RWPE2 (cell line): ENCODE results near the gene KLHL1.

Source experiments
- ATAC-seq: fragments of 200-7000 bp; cut with Tn5 transposase; 3 replicates; pipeline ENCODE4 v1.9.1; 2021; ENCODE audit warnings: low read depth
- DNase-seq: peaks from one replicate; pipeline ENCODE4 v3.0.0-alpha.2; 2020; ENCODE audit warnings: low spot score
- H3K27ac ChIP-seq: fragments of 450-650 bp; 2 replicates; pipeline ENCODE4 v1.5.1; 2017; ENCODE audit warnings: mild to moderate bottlenecking; ENCODE audit not compliant: poor library complexity, severe bottlenecking
- H3K27me3 ChIP-seq: fragments of 250-450 bp; sonication (Bioruptor Pico); 2 replicates; pipeline ENCODE4 v1.5.1; 2021; ENCODE audit warnings: mild to moderate bottlenecking, moderate library complexity; ENCODE audit not compliant: insufficient read depth, poor library complexity, severe bottlenecking
- H3K36me3 ChIP-seq: fragments of 250-450 bp; sonication (Bioruptor Pico); 2 replicates; pipeline ENCODE4 v1.5.1; 2020; ENCODE audit warnings: low read depth, mild to moderate bottlenecking, moderate library complexity
- H3K4me1 ChIP-seq: fragments of 250-450 bp; sonication (Bioruptor Pico); 2 replicates; pipeline ENCODE4 v1.5.1; 2021; ENCODE audit warnings: mild to moderate bottlenecking, moderate library complexity; ENCODE audit not compliant: insufficient read depth, poor library complexity, severe bottlenecking
- H3K4me3 ChIP-seq: fragments of 250-450 bp; sonication (Bioruptor Pico); 2 replicates; pipeline ENCODE4 v1.5.1; 2021; ENCODE audit warnings: mild to moderate bottlenecking, moderate library complexity; ENCODE audit not compliant: severe bottlenecking
- H3K9me3 ChIP-seq: fragments of 250-450 bp; sonication (Bioruptor Pico); 2 replicates; pipeline ENCODE4 v1.5.1; 2021; ENCODE audit warnings: mild to moderate bottlenecking, moderate library complexity; ENCODE audit not compliant: severe bottlenecking
- CTCF ChIP-seq: fragments of 450-650 bp; IDR thresholded peaks from one replicate; pipeline ENCODE4 v1.5.1; 2017; ENCODE audit warnings: mild to moderate bottlenecking, moderate library complexity; ENCODE audit not compliant: poor library complexity, severe bottlenecking

The KLHL1 gene

DNA sequence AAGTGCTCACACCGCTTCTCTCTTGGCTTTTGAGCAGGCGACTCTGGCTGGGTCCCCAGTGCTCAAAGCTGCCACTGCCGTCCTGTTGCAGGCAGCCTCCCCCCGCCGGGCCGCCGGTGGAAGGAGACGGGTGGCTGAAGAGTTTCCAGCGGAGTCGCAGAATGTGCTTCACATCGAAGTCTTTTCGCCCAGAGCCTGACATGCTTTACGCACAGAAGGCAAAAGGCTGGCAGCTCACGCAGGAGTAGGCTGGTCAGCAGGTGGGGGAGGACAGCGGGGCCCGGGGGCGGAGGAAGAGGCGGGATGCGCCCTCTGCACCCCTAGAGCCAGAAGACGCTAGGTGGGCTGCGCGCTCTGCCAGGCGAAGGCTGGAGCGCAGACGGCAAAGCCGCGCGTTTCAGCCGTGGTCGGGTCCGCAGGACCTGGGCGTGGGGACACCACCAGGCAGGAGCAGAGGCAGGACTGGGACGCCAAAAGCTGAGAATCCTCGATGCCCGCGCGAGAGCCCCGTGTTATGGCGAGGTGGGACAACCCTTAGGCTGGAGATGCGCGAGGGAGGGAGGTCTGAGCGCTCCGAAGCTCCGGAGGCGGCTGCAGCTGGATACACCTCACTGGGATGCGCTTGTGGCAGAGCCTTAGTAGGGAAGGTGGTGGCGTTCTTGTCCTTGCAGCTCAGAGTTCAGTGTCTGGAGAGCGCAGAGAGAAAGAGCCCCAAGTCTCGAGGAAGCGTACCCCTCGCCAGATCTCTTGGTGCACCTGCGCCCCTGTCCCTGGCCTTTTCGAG, 562 bp downstream of the KLHL1 start, which contains the start of gene ATXN8OS:
TSS of gene ATXN8OS (plus strand) at position 329 of the 784 bp plus-strand sequence.
- Histone ChIP-seq H3K36me3 (no peaks in the 10 kb centered on the region), H3K4me1 (no peaks in the 10 kb centered on the region), H3K4me3 (no peak within 1 kb of the TSS), H3K27ac (no peak within 1 kb of the TSS), H3K27me3 (peaks cover 13% of the 10 kb centered on the region), H3K9me3 (no peaks in the 10 kb centered on the region)
- ATAC-seq (0 out of 3 replicates have a peak, but pooled peaks have one; percentile 21), DNase-seq (peak; percentile 23)
- no peak for TF ChIP-seq CTCF

DNA sequence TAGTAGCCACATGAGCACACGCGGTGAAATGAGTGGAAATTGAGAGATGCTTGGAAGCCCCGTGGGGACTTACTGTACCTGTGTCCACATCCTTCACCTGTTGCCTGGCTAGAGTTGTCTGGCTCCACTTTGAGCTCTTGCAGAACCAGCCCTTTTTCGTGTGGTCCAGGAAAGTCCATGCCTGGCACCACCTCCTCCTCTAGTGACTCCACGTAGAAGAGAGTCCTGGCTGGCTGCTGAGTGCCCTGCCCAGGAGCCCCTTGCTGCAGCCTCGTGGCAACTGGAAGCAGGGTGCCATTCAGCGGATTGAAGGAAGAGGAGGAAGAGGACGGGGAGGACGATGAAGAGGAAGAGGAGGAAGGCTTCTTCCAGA, 1.1 kb downstream of the KLHL1 start:
- Histone ChIP-seq H3K9me3 (no peaks in the 10 kb centered on the region), H3K4me3 (no peak overlapping the region), H3K27ac (no peak overlapping the region), H3K27me3 (peaks cover 13% of the 10 kb centered on the region), H3K36me3 (no peaks in the 10 kb centered on the region), H3K4me1 (no peaks in the 10 kb centered on the region)
- ATAC-seq (no peak), DNase-seq (no peak)
- TF ChIP-seq CTCF: no peak

GRCh38 chr13:70104481-70104880, 3.8 kb downstream of the KLHL1 start:
- no peak for TF ChIP-seq CTCF
- DNase-seq (no peak), ATAC-seq (no peak)
- H3K36me3 ChIP-seq: no peaks in the 10 kb centered on the region
- no peak overlapping the region for H3K27ac ChIP-seq
- no peak overlapping the region for H3K4me3 ChIP-seq
- H3K27me3 ChIP-seq: peaks cover 13% of the 10 kb centered on the region
- no peaks in the 10 kb centered on the region for H3K4me1 ChIP-seq
- no peaks in the 10 kb centered on the region for H3K9me3 ChIP-seq

GRCh38 chr13:70098669-70099068, 9.6 kb downstream of the KLHL1 start:
- Histone ChIP-seq H3K4me1 (no peaks in the 10 kb centered on the region), H3K9me3 (no peaks in the 10 kb centered on the region), H3K4me3 (no peak overlapping the region), H3K36me3 (no peaks in the 10 kb centered on the region), H3K27ac (no peak overlapping the region), H3K27me3 (no peaks in the 10 kb centered on the region)
- ATAC-seq (0 out of 3 replicates have a peak, but pooled peaks have one; percentile 49), DNase-seq (no peak)
- TF ChIP-seq CTCF: peak; percentile 51
